K562 (cell line): ENCODE data around the gene MOB3C. TPM values are rescaled to one million over a fixed set of nuclear protein-coding genes. Genes with fewer than 3 reads are reported as not detected.

Source experiments
- ATAC-seq: fragments of 200-7000 bp; cut with Tn5 transposase; 3 replicates; pipeline ENCODE4 v1.9.1; 2020; ENCODE audit warnings: moderate library complexity
- BruUV-seq: library from RNA; stranded (reverse); fragments of 400-500 nt; replicated peaks from 2 replicates; lab custom pipeline; 2021; lab: Mats Ljungman, UMichigan
- CTCF ChIA-PET: fragments of 300-600 bp; formaldehyde crosslinking; extraction: SDS; loops from one replicate; lab custom pipeline; 2021; ENCODE audit warnings: low intra/inter-chr PET ratio; lab: Yijun Ruan, JAX
- POLR2A ChIA-PET: fragments of 300-600, 350-650 bp; sonication (Branson Sonifier 250); formaldehyde crosslinking; extraction: SDS; loops from one replicate; lab custom pipeline; 2021; ENCODE audit warnings: antibody characterized with exemption, inconsistent platforms; lab: Yijun Ruan, JAX
- DNase-seq, 4 experiments: peaks; one replicate each; pipeline versions ENCODE4 v3.0.0 to v3.0.0-alpha.2; 2011 to 2018; ENCODE audit warnings: low spot score in 3 of 4, mixed read lengths in 3 of 4; ENCODE audit errors: extremely low read depth in 1 of 4
- FAIRE-seq: peaks from 2 replicates; lab custom pipeline; 2011; peaks lifted over from hg19 to GRCh38; lab: Jason Lieb, UNC
- H2AFZ ChIP-seq: 2 replicates; pipeline ENCODE4 v1.6.0; 2011; ENCODE audit warnings: low read depth, low read length, control low read depth, inconsistent platforms
- H3K27ac ChIP-seq: fragments of 200-600 bp; 3 replicates; pipeline ENCODE4 v1.8.0; 2011; ENCODE audit warnings: low read depth, mild to moderate bottlenecking, control low read depth, inconsistent platforms, low read length, moderate library complexity, mixed read lengths; ENCODE audit errors: extremely low read depth
- H3K27me3 ChIP-seq, 2 experiments: fragments of 300-600 bp in 1 of 2; 2 replicates in 1 of 2; 3 replicates in 1 of 2; pipeline versions ENCODE4 v1.6.0 to v1.8.0; 2011; ENCODE audit warnings: inconsistent platforms in 2 of 2, low read length in 2 of 2, mild to moderate bottlenecking in 1 of 2, mixed read lengths in 1 of 2, moderate library complexity in 1 of 2; ENCODE audit not compliant: control insufficient read depth in 2 of 2, insufficient read depth in 2 of 2
- H3K36me3 ChIP-seq: fragments of 300-600 bp; 3 replicates; pipeline ENCODE4 v1.8.0; 2011; ENCODE audit warnings: mild to moderate bottlenecking, low read length, inconsistent platforms; ENCODE audit not compliant: control insufficient read depth, insufficient read depth
- H3K4me1 ChIP-seq, 2 experiments: fragments of 200-600 bp in 1 of 2; replicated peaks in 1 of 2; 2 replicates in 1 of 2; 3 replicates in 1 of 2; pipeline versions ENCODE4 v1.5.1 to v1.8.0; 2011; ENCODE audit warnings: inconsistent platforms in 2 of 2, low read length in 2 of 2, mild to moderate bottlenecking in 1 of 2, mixed read lengths in 1 of 2, moderate library complexity in 1 of 2; ENCODE audit not compliant: control insufficient read depth in 2 of 2, insufficient read depth in 2 of 2
- H3K4me2 ChIP-seq: 2 replicates; pipeline ENCODE4 v1.6.1; 2011; ENCODE audit warnings: low read length, control low read depth, inconsistent platforms, mixed read lengths; ENCODE audit not compliant: insufficient read depth
- H3K4me3 ChIP-seq: fragments of 200-600 bp; sonication (generic), shearing (Covaris generic); 2 replicates; pipeline ENCODE4 v1.5.1; 2016; ENCODE audit warnings: control low read depth, inconsistent platforms
- H3K79me2 ChIP-seq: fragments of 200-600 bp; 3 replicates; pipeline ENCODE4 v1.8.0; 2011; ENCODE audit warnings: low read length, inconsistent platforms; ENCODE audit not compliant: control insufficient read depth, insufficient read depth
- H3K9ac ChIP-seq, 2 experiments: 2 replicates each; pipeline versions ENCODE4 v1.6.0 to v1.6.1; 2011; ENCODE audit warnings: low read depth in 2 of 2, low read length in 2 of 2, control low read depth in 1 of 2, inconsistent platforms in 1 of 2, mild to moderate bottlenecking in 1 of 2, mixed read lengths in 1 of 2; ENCODE audit not compliant: insufficient read depth in 1 of 2
- H3K9me1 ChIP-seq: one replicate; pipeline ENCODE4 v1.6.0; 2011; ENCODE audit warnings: inconsistent platforms, mild to moderate bottlenecking, low read length, moderate library complexity; ENCODE audit not compliant: control insufficient read depth, insufficient read depth
- H3K9me3 ChIP-seq: replicated peaks from 2 replicates; pipeline ENCODE4 v1.5.1; 2011; ENCODE audit warnings: low read depth, low read length, inconsistent platforms; ENCODE audit not compliant: control insufficient read depth, insufficient read depth
- H4K20me1 ChIP-seq: replicated peaks from 2 replicates; pipeline ENCODE4 v1.6.1; 2011; ENCODE audit warnings: low read length, inconsistent platforms, mixed read lengths; ENCODE audit not compliant: control insufficient read depth, insufficient read depth
- BCOR ChIP-seq: fragments of 450-650 bp; IDR thresholded peaks from 2 replicates; pipeline ENCODE4 v1.6.1; 2016
- BMI1 ChIP-seq: fragments of 150-350 bp; IDR thresholded peaks from 2 replicates; pipeline ENCODE4 v1.6.1; 2014; ENCODE audit warnings: low read length
- CBFA2T3 ChIP-seq: fragments of 450-650 bp; IDR thresholded peaks from 2 replicates; pipeline ENCODE4 v1.6.1; 2017
- GABPB1 ChIP-seq: sonication (generic); formaldehyde crosslinking; IDR thresholded peaks from 2 replicates; pipeline ENCODE4 v1.8.0; 2022; ENCODE audit warnings: mild to moderate bottlenecking, missing genetic modification reagents
- MAX ChIP-seq: sonication (generic); formaldehyde crosslinking; IDR thresholded peaks from 2 replicates; pipeline ENCODE4 v1.9.0; 2022; ENCODE audit warnings: mild to moderate bottlenecking, missing genetic modification reagents
- NR4A1 ChIP-seq, 2 experiments: fragments of 250-450 bp in 1 of 2; fragments of 450-650 bp in 1 of 2; sonication (Bioruptor Pico) in 1 of 2; IDR thresholded peaks; 2 replicates each; pipeline versions ENCODE4 v1.4.0 to v1.6.1; 2016 to 2020; ENCODE audit warnings: mild to moderate bottlenecking in 2 of 2, missing compliant biosample characterization in 1 of 2, missing genetic modification characterization in 1 of 2, moderate library complexity in 1 of 2
- POLR2AphosphoS5 ChIP-seq: IDR thresholded peaks from 2 replicates; pipeline ENCODE4 v1.6.1; 2011; ENCODE audit warnings: mild to moderate bottlenecking, low read depth, low read length, moderate library complexity; ENCODE audit not compliant: control insufficient read depth, insufficient read depth
- RBM14 ChIP-seq: fragments of 200-400 bp; formaldehyde crosslinking; IDR thresholded peaks from 2 replicates; pipeline ENCODE4 v1.6.1; 2018; ENCODE audit warnings: low read depth, mild to moderate bottlenecking, low read length, moderate library complexity, borderline replicate concordance; ENCODE audit not compliant: insufficient read depth
- RHOXF2B ChIP-seq: fragments of 250-450 bp; sonication (Bioruptor Pico); conservative IDR thresholded peaks from 2 replicates; pipeline ENCODE4 v1.5.1; 2021
- THRB ChIP-seq: fragments of 450-650 bp; formaldehyde crosslinking; conservative IDR thresholded peaks from 2 replicates; pipeline ENCODE4 v1.4.0; 2022; ENCODE audit warnings: mild to moderate bottlenecking, missing genetic modification characterization
- ZKSCAN1 ChIP-seq: fragments of 150-350 bp; IDR thresholded peaks from 2 replicates; pipeline ENCODE4 v1.6.1; 2016; ENCODE audit warnings: low read depth, low read length
- ZNF175 ChIP-seq: fragments of 200-800 bp; sonication (Bioruptor generic); IDR thresholded peaks from 2 replicates; pipeline ENCODE4 v1.6.1; 2016; ENCODE audit warnings: low read depth, mild to moderate bottlenecking, missing genetic modification characterization, missing compliant biosample characterization
- ZSCAN32 ChIP-seq: fragments of 450-650 bp; formaldehyde crosslinking; IDR thresholded peaks from 2 replicates; pipeline ENCODE4 v1.4.0; 2020; ENCODE audit warnings: mild to moderate bottlenecking, moderate library complexity
- WGBS: fragments of 100-300 bp; shearing (Covaris generic); methylation state at CpG from one replicate; pipeline ENCODE4 v1.1.6; 2016; ENCODE audit warnings: low coverage, mixed read lengths; ENCODE audit not compliant: insufficient coverage; ENCODE audit errors: missing lambda C conversion rate; 5-methylcytosine and 5-hydroxymethylcytosine counted together
- in situ Hi-C: fragments of 300-500 bp; cut with MboI; formaldehyde crosslinking; loops from 4 replicates; pipeline ENCODE4 v1.15.0; 2018; ENCODE audit warnings: inconsistent platforms, mixed read lengths
- intact Hi-C: fragments of 100-400 bp; cut with micrococcal nuclease; formaldehyde crosslinking; loops from 2 replicates; pipeline ENCODE4 v1.14.2; 2022
- polyA plus RNA-seq, 8 experiments: library from polyadenylated mRNA; depleted of rRNA in 4 of 8; stranded (reverse) in 5 of 8; unstranded in 3 of 8; fragments of >200 nt; fragmentation: Nextera tagmentation in 2 of 8; fragmentation: Illumina TruSeq in 1 of 8; extraction: Ambion mirVana in 2 of 8; extraction: Trizol in 1 of 8; gene quantifications; 2 replicates each; pipeline versions ENCODE4 v1.2.1 to v1.2.3, GENCODE V29; 2011 to 2014; ENCODE audit warnings: inconsistent platforms in 1 of 8, missing spikeins in 1 of 8
- total RNA-seq, 7 experiments: library from RNA; depleted of rRNA in 6 of 7; stranded (reverse); fragments of >200 nt in 6 of 7; fragmentation: Illumina TruSeq in 2 of 7; extraction: Trizol in 2 of 7; gene quantifications; 2 replicates each; pipeline versions ENCODE4 v1.2.1 to v1.2.3, GENCODE V29; 2011 to 2021; ENCODE audit warnings: low replicate concordance in 1 of 7

Gene MOB3C
- total and polyA plus RNA-seq, 9 of the 15 experiments (the other 6 are each of a cell fraction or from before 2014, with no cell fraction given): 1.0 to 7.5 (median 3.7) TPM

- no peak overlapping the region for H3K4me3 ChIP-seq
- in situ Hi-C loops (no loop called here), intact Hi-C loops (no loop called here)
- ATAC-seq (no peak), FAIRE-seq (no peak), DNase-seq (no peak)
- CTCF ChIA-PET: no interaction called here
- BruUV-seq: no TSS peak
- no peaks in the 10 kb centered on the region for H3K9me3 ChIP-seq
- H3K79me2 ChIP-seq: no peaks in the 10 kb centered on the region
- H3K27me3 ChIP-seq: no peaks in the 10 kb centered on the region
- H2AFZ ChIP-seq: no peak overlapping the region
- WGBS: 61% methylated on average over 3 of the region's 3 CpGs
- no peak overlapping the region for H3K9ac ChIP-seq
- H3K27ac ChIP-seq: no peak overlapping the region
- no peaks in the 10 kb centered on the region for H4K20me1 ChIP-seq
- TF ChIP-seq MAX (CRISPR knock-in tag) (no peak), BCOR (no peak), ZNF175 (no peak), CBFA2T3 (no peak), RBM14 (no peak), BMI1 (no peak), NR4A1 (CRISPR knock-in tag; IDR thresholded peaks at IDR 0.05) (no peak), NR4A1 (tag; IDR thresholded peaks at IDR 0.05) (no peak), ZSCAN32 (no peak), THRB (CRISPR knock-in tag) (no peak), ZKSCAN1 (no peak), GABPB1 (CRISPR knock-in tag) (no peak), POLR2AphosphoS5 (no peak), RHOXF2B (CRISPR knock-in tag) (no peak)
- no peaks in the 10 kb centered on the region for H3K9me1 ChIP-seq
- H3K4me2 ChIP-seq: no peak overlapping the region
- POLR2A ChIA-PET: interaction anchor here (0.7 to 1.4 kb wide), 5 partner anchors 17 to 142 kb away, joined by 3 to 4 read pairs (median 4); no protein-coding TSS in a partner anchor
- peaks cover 36% of the 10 kb centered on the region for H3K36me3 ChIP-seq
- peaks cover 0 to 5% of the 10 kb centered on the region in 2 experiments; a peak in 3 of 5 replicates for H3K4me1 ChIP-seq
Measured at GRCh38 chr1:46575778-46576177, 40.8 kb downstream of the MOB3C start.
